B cell (primary cell): Measurements from ENCODE around the gene SFT2D1. TPM values are rescaled to one million over a fixed set of nuclear protein-coding genes. Genes with fewer than 3 reads are reported as not detected.

ENCODE experiments used
- ATAC-seq: fragments of 200-7000 bp; cut with Tn5 transposase; one replicate; pipeline ENCODE4 v1.10.0; 2021; ENCODE audit warnings: low read depth, mild to moderate bottlenecking, moderate number of reproducible peaks, moderate library complexity
- CTCF ChIA-PET: fragments of 350-600 bp; sonication (Branson Sonifier 250); formaldehyde crosslinking; loops from one replicate; lab custom pipeline; 2021; ENCODE audit warnings: antibody characterized with exemption, inconsistent platforms; lab: Charles Lee
- POLR2A ChIA-PET: fragments of 350-600 bp; sonication (Branson Sonifier 250); formaldehyde crosslinking; loops from one replicate; lab custom pipeline; 2021; ENCODE audit warnings: antibody characterized with exemption; lab: Charles Lee
- DNase-seq: peaks from one replicate; pipeline ENCODE4 v3.0.0; 2013
- H2AFZ ChIP-seq: 2 replicates; pipeline ENCODE4 v1.6.1; 2012; ENCODE audit warnings: mild to moderate bottlenecking, low read depth, low read length; ENCODE audit not compliant: insufficient read depth, poor library complexity, severe bottlenecking
- H3K27ac ChIP-seq, 2 donors: 1 replicate in 1 of 2; 2 replicates in 1 of 2; pipeline ENCODE4 v1.5.1; 2012 to 2013; ENCODE audit warnings: low read length in 2 of 2, mild to moderate bottlenecking in 2 of 2, moderate library complexity in 1 of 2
- H3K27me3 ChIP-seq, 4 experiments: fragments of 200-600 bp in 1 of 4; sonication (generic) in 1 of 4; replicated peaks in 1 of 4; 1 replicate in 2 of 4; 2 replicates in 2 of 4; pipeline versions ENCODE4 v1.6.1 to v1.7.0; 2013 to 2016; ENCODE audit warnings: low read length in 3 of 4, mild to moderate bottlenecking in 2 of 4, mixed read lengths in 1 of 4, moderate library complexity in 1 of 4; ENCODE audit not compliant: insufficient read depth in 4 of 4, control insufficient read depth in 3 of 4; ENCODE audit errors: control extremely low read depth in 1 of 4
- H3K36me3 ChIP-seq, 2 experiments: replicated peaks in 1 of 2; 1 replicate in 1 of 2; 2 replicates in 1 of 2; pipeline versions ENCODE4 v1.6.1 to v1.7.1; 2013; ENCODE audit warnings: low read length in 1 of 2; ENCODE audit not compliant: insufficient read depth in 2 of 2, control insufficient read depth in 1 of 2; ENCODE audit errors: control extremely low read depth in 1 of 2, extremely low read depth in 1 of 2
- H3K4me1 ChIP-seq, 2 donors: fragments of 200-600 bp in 1 of 2; sonication (generic) in 1 of 2; 1 replicate in 1 of 2; 2 replicates in 1 of 2; pipeline versions ENCODE4 v1.5.1 to v1.6.1; 2013 to 2017; ENCODE audit warnings: low read length in 2 of 2; ENCODE audit not compliant: control insufficient read depth in 2 of 2, insufficient read depth in 2 of 2
- H3K4me2 ChIP-seq: replicated peaks from 2 replicates; pipeline ENCODE3; 2012; ENCODE audit warnings: mild to moderate bottlenecking, low read depth, low read length; ENCODE audit not compliant: poor library complexity, severe bottlenecking
- H3K4me3 ChIP-seq, 5 experiments: fragments of 200-600 bp in 1 of 5; sonication (generic) in 1 of 5; 1 replicate in 3 of 5; 2 replicates in 2 of 5; pipeline versions ENCODE4 v1.5.1 to v1.7.0; 2011 to 2016; ENCODE audit warnings: low read length in 4 of 5, mild to moderate bottlenecking in 4 of 5, low read depth in 2 of 5, control low read depth in 1 of 5, moderate library complexity in 1 of 5; ENCODE audit not compliant: insufficient read depth in 1 of 5; ENCODE audit errors: control extremely low read depth in 1 of 5, extremely low read depth in 1 of 5
- H3K79me2 ChIP-seq: fragments of 200-600 bp; sonication (generic); one replicate; pipeline ENCODE4 v1.6.0; 2016; ENCODE audit warnings: low read length; ENCODE audit not compliant: control insufficient read depth, insufficient read depth
- H3K9ac ChIP-seq: fragments of 200-600 bp; sonication (generic); 2 replicates; pipeline ENCODE4 v1.6.1; 2017; ENCODE audit warnings: mild to moderate bottlenecking, low read length, moderate library complexity
- H3K9me3 ChIP-seq, 3 donors: one replicate each; pipeline versions ENCODE4 v1.6.1 to v1.7.1; 2013; ENCODE audit warnings: low read length in 2 of 3; ENCODE audit not compliant: control insufficient read depth in 2 of 3, insufficient read depth in 1 of 3; ENCODE audit errors: control extremely low read depth in 1 of 3
- H4K20me1 ChIP-seq: 2 replicates; pipeline ENCODE4 v1.6.0; 2012; ENCODE audit warnings: mild to moderate bottlenecking, low read length; ENCODE audit not compliant: insufficient read depth, control insufficient read depth, poor library complexity, severe bottlenecking
- H3K27ac Mint-ChIP-seq: one replicate; pipeline ENCODE4 v1.8.0; 2021; ENCODE audit warnings: mixed read lengths
- H3K27me3 Mint-ChIP-seq: one replicate; pipeline ENCODE4 v1.8.0; 2021; ENCODE audit warnings: mixed read lengths
- H3K4me1 Mint-ChIP-seq: one replicate; pipeline ENCODE4 v1.8.0; 2021; ENCODE audit warnings: mixed read lengths
- H3K4me3 Mint-ChIP-seq: one replicate; pipeline ENCODE4 v1.8.0; 2021; ENCODE audit warnings: mixed read lengths
- H3K9me3 Mint-ChIP-seq: one replicate; pipeline ENCODE4 v1.8.0; 2022; ENCODE audit warnings: mixed read lengths; ENCODE audit not compliant: insufficient read depth
- EZH2 ChIP-seq: IDR thresholded peaks from 2 replicates; pipeline ENCODE4 v1.6.1; 2012; ENCODE audit warnings: borderline replicate concordance, low read depth, mild to moderate bottlenecking, moderate library complexity, low read length; ENCODE audit not compliant: insufficient read depth, poor library complexity, severe bottlenecking
- WGBS: methylation state at CpG from one replicate; pipeline ENCODE4 v1.1.5; 2013; ENCODE audit warnings: missing lambda C conversion rate; ENCODE audit not compliant: insufficient coverage; 5-methylcytosine and 5-hydroxymethylcytosine counted together
- intact Hi-C: fragments of 100-400 bp; cut with micrococcal nuclease; formaldehyde crosslinking; loops from one replicate; pipeline ENCODE4 v1.10.0; 2022
- polyA plus RNA-seq: library from polyadenylated mRNA; depleted of rRNA; stranded (reverse); fragments of >200 nt; gene quantifications from 2 replicates; pipeline ENCODE4 v1.2.3, GENCODE V29; 2012
- total RNA-seq, 2 donors: library from RNA; stranded (reverse); fragments of 120-200 nt in 1 of 2; gene quantifications; 1 replicate in 1 of 2; 2 replicates in 1 of 2; pipeline versions ENCODE4 v1.2.3 to v1.2.4, GENCODE V29; 2013 to 2022
- TF ChIP-seq, protein P1 (sequence below): fragments of 200-600 bp; IDR thresholded peaks from one replicate; pipeline ENCODE4 v1.8.0; 2022; ENCODE audit warnings: antibody characterized with exemption, mild to moderate bottlenecking

SFT2D1 gene
- total and polyA plus RNA-seq, 2 donors (not counting 1 experiment from before 2014, with no cell fraction given) = 38.2 to 59.0 TPM

DNA sequence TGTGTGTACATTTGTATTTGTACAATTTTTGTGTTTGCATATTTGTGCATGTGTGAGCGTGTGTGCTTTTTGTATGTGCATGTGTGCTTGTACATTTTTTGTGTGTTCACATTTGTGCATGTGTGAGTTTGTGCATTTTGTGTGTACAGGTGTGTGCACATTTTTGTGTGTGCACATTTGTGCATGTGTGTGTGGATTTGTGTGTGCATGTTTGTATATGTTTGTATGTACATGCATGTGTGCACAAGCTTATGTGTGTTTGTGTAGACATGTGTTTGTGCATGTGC, 63.0 kb downstream of the SFT2D1 start:
- Mint-ChIP-seq H3K4me1 (peaks cover 14% of the 10 kb centered on the region), H3K4me3 (no peak overlapping the region), H3K27me3 (no peaks in the 10 kb centered on the region), H3K27ac (no peak overlapping the region), H3K9me3 (no peaks in the 10 kb centered on the region)
- TF ChIP-seq EZH2 = no peak
- TF ChIP-seq, protein P1, sequence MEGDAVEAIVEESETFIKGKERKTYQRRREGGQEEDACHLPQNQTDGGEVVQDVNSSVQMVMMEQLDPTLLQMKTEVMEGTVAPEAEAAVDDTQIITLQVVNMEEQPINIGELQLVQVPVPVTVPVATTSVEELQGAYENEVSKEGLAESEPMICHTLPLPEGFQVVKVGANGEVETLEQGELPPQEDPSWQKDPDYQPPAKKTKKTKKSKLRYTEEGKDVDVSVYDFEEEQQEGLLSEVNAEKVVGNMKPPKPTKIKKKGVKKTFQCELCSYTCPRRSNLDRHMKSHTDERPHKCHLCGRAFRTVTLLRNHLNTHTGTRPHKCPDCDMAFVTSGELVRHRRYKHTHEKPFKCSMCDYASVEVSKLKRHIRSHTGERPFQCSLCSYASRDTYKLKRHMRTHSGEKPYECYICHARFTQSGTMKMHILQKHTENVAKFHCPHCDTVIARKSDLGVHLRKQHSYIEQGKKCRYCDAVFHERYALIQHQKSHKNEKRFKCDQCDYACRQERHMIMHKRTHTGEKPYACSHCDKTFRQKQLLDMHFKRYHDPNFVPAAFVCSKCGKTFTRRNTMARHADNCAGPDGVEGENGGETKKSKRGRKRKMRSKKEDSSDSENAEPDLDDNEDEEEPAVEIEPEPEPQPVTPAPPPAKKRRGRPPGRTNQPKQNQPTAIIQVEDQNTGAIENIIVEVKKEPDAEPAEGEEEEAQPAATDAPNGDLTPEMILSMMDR = no peak
- CTCF ChIA-PET = interaction anchor here (1.0 to 3.4 kb wide), 6 partner anchors 32 to 121 kb away, joined by 3 to 31 read pairs (median 7); no protein-coding TSS in a partner anchor
- H3K27me3 ChIP-seq = no peaks in the 10 kb centered on the region
- no peak overlapping the region for H3K4me3 ChIP-seq
- ATAC-seq (no peak), DNase-seq (no peak)
- no peaks in the 10 kb centered on the region for H3K36me3 ChIP-seq
- H3K4me2 ChIP-seq = no peak overlapping the region
- WGBS = 93% methylated on average over 1 of the region's 1 CpG
- intact Hi-C loops = loop anchor here (5.0 kb wide), 1 partner anchor 348 kb away; the partner anchor contains the start of gene RPS6KA2
- no peaks in the 10 kb centered on the region for H4K20me1 ChIP-seq
- H2AFZ ChIP-seq = no peak overlapping the region
- no peak overlapping the region for H3K27ac ChIP-seq
- H3K79me2 ChIP-seq = no peaks in the 10 kb centered on the region
- no peak overlapping the region for H3K9ac ChIP-seq
- no peaks in the 10 kb centered on the region for H3K9me3 ChIP-seq
- POLR2A ChIA-PET = no interaction called here
- H3K4me1 ChIP-seq = peaks cover 0 to 8% of the 10 kb centered on the region in 2 donors

- no peaks in the 10 kb centered on the region for H4K20me1 ChIP-seq
- H3K27me3 ChIP-seq = no peaks in the 10 kb centered on the region
- no peak overlapping the region for H3K9ac ChIP-seq
- no peak overlapping the region for H3K4me2 ChIP-seq
- no peaks in the 10 kb centered on the region for H3K79me2 ChIP-seq
- H3K27ac Mint-ChIP-seq = no peak overlapping the region
- ATAC-seq (no peak), DNase-seq (no peak)
- H3K9me3 Mint-ChIP-seq = no peaks in the 10 kb centered on the region
- 76% methylated on average over 7 of the region's 8 CpGs for WGBS
- H3K27ac ChIP-seq = no peak overlapping the region
- no peak for TF ChIP-seq EZH2
- TF ChIP-seq, protein P1 = no peak
- H3K4me1 ChIP-seq = peaks cover 0 to 8% of the 10 kb centered on the region in 2 donors
- H3K4me1 Mint-ChIP-seq = peaks cover 14% of the 10 kb centered on the region
- CTCF ChIA-PET = interaction anchor here (1.0 to 5.1 kb wide), 3 partner anchors 34 to 122 kb away, joined by 4 to 149 read pairs (median 31); no protein-coding TSS in a partner anchor
- POLR2A ChIA-PET = no interaction called here
- intact Hi-C loops = loop anchor here (5.0 kb wide), 1 partner anchor 349 kb away; the partner anchor contains the start of gene RPS6KA2
- no peak overlapping the region for H3K4me3 ChIP-seq
- no peaks in the 10 kb centered on the region for H3K36me3 ChIP-seq
- no peak overlapping the region for H3K4me3 Mint-ChIP-seq
- no peaks in the 10 kb centered on the region for H3K9me3 ChIP-seq
- no peaks in the 10 kb centered on the region for H3K27me3 Mint-ChIP-seq
- H2AFZ ChIP-seq = no peak overlapping the region
These were observed 63.6 kb downstream of the SFT2D1 start for GRCh38 chr6:166278579-166279392.
